GM13976 (cell line): Measurements from ENCODE around the gene MLYCD.

Experiments used
- DNase-seq: peaks from one replicate; pipeline ENCODE4 v3.0.0; 2012; ENCODE audit warnings: low spot score
- in situ Hi-C: fragments of 300-500 bp; cut with MboI; formaldehyde crosslinking; loops from one replicate; pipeline ENCODE4 v1.12.0; 2022; ENCODE audit warnings: low sequenced_read_pairs, mixed read lengths, inconsistent platforms; ENCODE audit not compliant: unreplicated experiment
- TF ChIP-seq, protein P1 (sequence below): IDR thresholded peaks from 2 replicates; pipeline ENCODE4 v1.5.1; 2012; ENCODE audit warnings: borderline replicate concordance, mild to moderate bottlenecking; ENCODE audit not compliant: insufficient read depth; ENCODE audit errors: extremely low read depth, missing control alignments, control extremely low read depth

Gene MLYCD

GRCh38 chr16:83903751-83904150 lies 4.8 kb downstream of the MLYCD start:
- in situ Hi-C loops: no loop called here

DNA sequence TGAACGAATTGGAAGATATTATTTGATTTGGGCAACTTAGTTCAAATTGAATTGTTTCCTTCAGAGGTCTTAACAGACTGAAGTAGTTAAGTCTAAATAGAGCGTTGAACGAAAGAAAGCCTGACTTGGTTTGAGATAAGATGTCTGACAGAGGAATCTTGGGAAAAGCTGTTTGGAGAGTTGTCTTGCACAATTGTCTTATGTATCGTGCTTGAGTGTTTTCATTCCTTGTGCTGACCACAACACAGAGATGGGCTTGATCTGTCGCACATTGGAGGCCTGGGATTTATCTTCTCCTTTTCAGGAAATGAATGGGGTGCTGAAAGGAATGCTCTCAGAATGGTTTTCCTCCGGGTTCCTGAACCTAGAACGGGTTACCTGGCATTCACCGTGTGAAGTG lies 7.8 kb downstream of the MLYCD start:
- TF ChIP-seq, protein P1, sequence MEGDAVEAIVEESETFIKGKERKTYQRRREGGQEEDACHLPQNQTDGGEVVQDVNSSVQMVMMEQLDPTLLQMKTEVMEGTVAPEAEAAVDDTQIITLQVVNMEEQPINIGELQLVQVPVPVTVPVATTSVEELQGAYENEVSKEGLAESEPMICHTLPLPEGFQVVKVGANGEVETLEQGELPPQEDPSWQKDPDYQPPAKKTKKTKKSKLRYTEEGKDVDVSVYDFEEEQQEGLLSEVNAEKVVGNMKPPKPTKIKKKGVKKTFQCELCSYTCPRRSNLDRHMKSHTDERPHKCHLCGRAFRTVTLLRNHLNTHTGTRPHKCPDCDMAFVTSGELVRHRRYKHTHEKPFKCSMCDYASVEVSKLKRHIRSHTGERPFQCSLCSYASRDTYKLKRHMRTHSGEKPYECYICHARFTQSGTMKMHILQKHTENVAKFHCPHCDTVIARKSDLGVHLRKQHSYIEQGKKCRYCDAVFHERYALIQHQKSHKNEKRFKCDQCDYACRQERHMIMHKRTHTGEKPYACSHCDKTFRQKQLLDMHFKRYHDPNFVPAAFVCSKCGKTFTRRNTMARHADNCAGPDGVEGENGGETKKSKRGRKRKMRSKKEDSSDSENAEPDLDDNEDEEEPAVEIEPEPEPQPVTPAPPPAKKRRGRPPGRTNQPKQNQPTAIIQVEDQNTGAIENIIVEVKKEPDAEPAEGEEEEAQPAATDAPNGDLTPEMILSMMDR: no peak
- in situ Hi-C loops: no loop called here
- no peak for DNase-seq

More at GRCh38 chr16:83903751-83904150, 4.8 kb downstream of the MLYCD start:
- TF ChIP-seq, protein P1: no peak
- no peak for DNase-seq

DNA sequence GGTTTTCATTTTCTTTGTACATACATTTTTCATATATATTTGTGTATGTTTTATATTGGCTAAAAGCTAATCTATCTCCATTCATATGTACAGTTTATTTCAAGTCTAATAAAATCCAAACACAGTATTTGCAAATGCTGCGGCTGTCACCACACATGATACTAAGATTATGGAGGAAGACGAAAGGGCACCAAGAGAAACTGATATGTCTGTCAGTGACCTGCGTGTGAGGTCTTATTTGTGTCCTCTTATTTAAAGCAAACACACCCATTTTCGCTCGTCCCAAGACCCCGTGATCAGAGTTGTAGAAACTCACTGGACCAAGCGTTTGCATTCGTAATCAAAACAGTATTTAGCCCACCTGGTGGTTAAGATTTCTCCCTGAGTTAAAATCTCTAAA lies 8.2 kb downstream of the MLYCD start:
- in situ Hi-C loops: no loop called here
- TF ChIP-seq, protein P1: no peak
- no peak for DNase-seq

DNA sequence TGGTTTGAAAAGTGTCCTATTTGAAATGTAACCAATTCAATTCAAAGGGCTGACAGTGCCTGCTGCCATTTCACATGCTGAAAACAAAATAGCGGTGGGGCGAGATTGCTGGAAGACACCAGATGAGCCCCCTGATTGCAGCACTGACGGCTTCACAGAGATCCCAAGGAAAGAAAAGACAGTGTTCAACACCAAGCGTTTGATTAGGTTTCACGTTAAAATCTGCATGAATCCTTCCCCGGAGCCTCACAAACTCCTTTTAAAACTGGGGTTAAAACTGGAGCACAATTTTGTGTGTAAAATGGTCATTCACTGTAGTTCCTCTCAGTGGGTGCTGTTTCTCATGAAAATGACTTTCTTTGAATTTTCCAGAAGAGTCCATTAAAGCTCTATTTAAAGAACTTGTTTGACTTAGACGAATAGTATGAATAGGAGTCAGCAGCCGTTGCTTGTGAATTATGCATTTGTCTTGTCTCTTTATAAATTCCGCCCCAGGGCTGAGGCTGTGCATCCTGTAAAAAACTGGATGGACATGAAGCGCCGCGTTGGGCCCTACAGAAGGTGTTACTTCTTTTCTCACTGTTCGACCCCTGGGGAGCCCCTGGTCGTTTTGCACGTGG lies 8.8 kb downstream of the MLYCD start:
- no peak for DNase-seq
- in situ Hi-C loops: no loop called here
- TF ChIP-seq, protein P1: no peak

DNA sequence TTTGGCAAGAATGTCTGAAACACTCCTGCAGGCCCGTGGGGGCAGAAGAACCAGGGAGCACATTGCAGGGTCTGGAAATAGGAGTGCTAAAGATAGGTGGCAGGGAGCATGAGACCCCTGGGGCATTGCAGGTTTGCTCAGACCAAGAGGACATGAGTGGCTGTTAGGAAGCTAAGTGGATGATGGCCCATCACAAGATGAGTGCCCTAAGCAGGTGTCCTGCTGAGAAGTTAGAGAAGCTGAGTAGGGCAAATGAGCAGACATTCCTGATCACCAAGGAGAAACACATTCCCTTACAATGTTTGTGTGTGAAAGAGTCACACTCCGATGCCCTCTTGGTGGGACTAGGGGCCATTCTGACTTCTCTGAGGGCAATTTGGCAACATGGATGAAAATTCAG lies 9.9 kb downstream of the MLYCD start:
- TF ChIP-seq, protein P1: no peak
- in situ Hi-C loops: no loop called here
- no peak for DNase-seq

- no peak for DNase-seq
- TF ChIP-seq, protein P1: no peak
- in situ Hi-C loops: no loop called here
Observed at GRCh38 chr16:83911290-83911689, 12.4 kb downstream of the MLYCD start.
